Measurements from ENCODE around the gene GPR18.

Gene GPR18

GRCh38 chr13:99208185-99208584 lies 50.0 kb downstream of the GPR18 start:
- DNase-seq (ENCODE audit: low spot score), result no peak

DNA sequence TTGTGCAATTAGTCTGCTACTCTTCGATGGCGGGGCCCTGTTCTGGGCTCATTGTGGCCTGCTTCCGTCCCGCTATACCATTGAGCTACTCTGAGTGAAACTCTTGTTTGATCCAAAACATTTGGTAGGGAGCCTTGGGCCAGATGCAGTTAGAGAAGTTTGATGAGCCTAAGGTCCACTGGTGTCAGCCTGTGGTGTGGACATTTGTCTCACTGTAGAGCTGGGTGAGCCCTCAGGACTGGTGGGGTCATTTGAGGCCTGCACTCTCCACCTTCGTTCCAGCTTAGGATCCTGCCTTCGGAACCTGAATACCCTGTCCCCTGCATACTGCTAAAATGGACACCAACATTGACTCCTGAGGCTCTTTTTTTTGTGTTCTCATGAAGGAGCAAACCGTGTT lies 50.7 kb downstream of the GPR18 start:
- no peak for DNase-seq (ENCODE audit: low spot score)

- no peak for DNase-seq (ENCODE audit: low spot score)
Observed at GRCh38 chr13:99206873-99207272, 51.3 kb downstream of the GPR18 start.

- DNase-seq (ENCODE audit: low spot score), result no peak
Observed at GRCh38 chr13:99206226-99206625, 52.0 kb downstream of the GPR18 start.

- no peak for DNase-seq (ENCODE audit: low spot score)
Observed at GRCh38 chr13:99205621-99206220, 52.5 kb downstream of the GPR18 start.

Small RNA genes lying within 50 kb of the gene (small RNA-seq; reads per million reads assigned to genes)
- gene RN7SKP9, result 0.03 to 6.2 reads per million in 2 experiments

Data from SK-N-DZ (cell line).